ENCODE results near the gene AKAP8L.
"Not testable (repeated sequence)": the region's sequence is repeated elsewhere in the genome, so short reads cannot be mapped to it uniquely, and the experiment has no call there.

Gene AKAP8L

DNA sequence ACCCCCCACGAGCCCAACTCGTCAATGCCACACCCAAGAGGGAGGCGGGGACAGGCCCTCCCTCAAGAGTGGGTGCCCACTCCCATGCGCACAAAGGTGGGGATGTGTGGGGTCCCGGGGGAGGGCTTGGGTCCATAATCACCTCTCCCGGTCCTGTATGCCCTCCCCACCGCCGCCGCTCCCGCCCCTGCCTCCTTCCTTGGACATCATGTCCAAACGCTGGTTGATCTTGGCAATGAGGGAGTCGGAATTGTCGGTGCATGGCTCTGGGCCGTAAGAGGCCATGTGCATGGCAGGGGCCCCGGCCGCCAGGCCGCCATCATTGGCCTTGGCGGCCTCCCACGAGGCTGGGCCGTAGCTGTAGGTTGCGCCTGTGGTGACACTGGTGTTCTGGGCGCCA is 45.1 kb downstream of the AKAP8L start:
- Histone ChIP-seq H3K27ac (ENCODE audit: low read depth, low read length) (no peak overlapping the region), H3K36me3 (ENCODE audit: control insufficient read depth, insufficient read depth, low read length) (peaks cover 52% of the 10 kb centered on the region), H3K9me3 (ENCODE audit: control insufficient read depth, insufficient read depth, low read length) (no peaks in the 10 kb centered on the region), H3K4me3 (ENCODE audit: low read depth, low read length) (no peak overlapping the region), H3K9ac (ENCODE audit: low read depth, low read length) (no peak overlapping the region), H3K4me1 (ENCODE audit: control insufficient read depth, insufficient read depth, low read length) (no peaks in the 10 kb centered on the region), H3K27me3 (ENCODE audit: control insufficient read depth, insufficient read depth, low read length) (no peaks in the 10 kb centered on the region)

DNA sequence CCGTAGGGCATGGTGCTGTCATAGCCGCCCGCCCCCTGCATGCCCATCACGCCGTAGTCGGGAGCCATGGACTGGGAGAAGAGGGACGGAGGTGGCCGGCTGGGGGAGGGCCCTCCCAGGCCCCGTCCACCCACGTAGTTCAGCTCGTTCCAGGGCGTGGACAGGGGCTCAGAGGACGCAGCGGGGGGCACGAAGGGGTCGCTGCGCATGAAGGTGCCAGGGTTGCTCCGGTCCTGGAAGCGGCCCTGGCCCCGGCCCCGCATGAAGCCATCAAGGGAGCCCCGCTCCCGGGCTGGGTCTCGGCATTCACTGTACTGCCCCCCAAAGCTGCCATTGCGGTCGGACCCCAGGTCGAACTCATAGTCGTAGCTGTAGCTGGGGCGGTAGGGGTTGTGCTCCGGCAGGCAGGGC is 45.9 kb downstream of the AKAP8L start:
- H3K9ac ChIP-seq (ENCODE audit: low read depth, low read length), result no peak overlapping the region
- peaks cover 59% of the 10 kb centered on the region for H3K36me3 ChIP-seq (ENCODE audit: control insufficient read depth, insufficient read depth, low read length)
- no peak overlapping the region for H3K27ac ChIP-seq (ENCODE audit: low read depth, low read length)
- no peak overlapping the region for H3K4me3 ChIP-seq (ENCODE audit: low read depth, low read length)
- H3K9me3 ChIP-seq (ENCODE audit: control insufficient read depth, insufficient read depth, low read length), result no peaks in the 10 kb centered on the region
- no peaks in the 10 kb centered on the region for H3K4me1 ChIP-seq (ENCODE audit: control insufficient read depth, insufficient read depth, low read length)
- no peaks in the 10 kb centered on the region for H3K27me3 ChIP-seq (ENCODE audit: control insufficient read depth, insufficient read depth, low read length)

GRCh38 chr19:15372470-15372869 is 46.3 kb downstream of the AKAP8L start:
- H3K27me3 ChIP-seq (ENCODE audit: control insufficient read depth, insufficient read depth, low read length), result no peaks in the 10 kb centered on the region
- no peak overlapping the region for H3K27ac ChIP-seq (ENCODE audit: low read depth, low read length)
- no peaks in the 10 kb centered on the region for H3K4me1 ChIP-seq (ENCODE audit: control insufficient read depth, insufficient read depth, low read length)
- peaks cover 63% of the 10 kb centered on the region for H3K36me3 ChIP-seq (ENCODE audit: control insufficient read depth, insufficient read depth, low read length)
- no peak overlapping the region for H3K9ac ChIP-seq (ENCODE audit: low read depth, low read length)
- H3K9me3 ChIP-seq (ENCODE audit: control insufficient read depth, insufficient read depth, low read length), result no peaks in the 10 kb centered on the region
- H3K4me3 ChIP-seq (ENCODE audit: low read depth, low read length), result no peak overlapping the region

- no peak overlapping the region for H3K9ac ChIP-seq (ENCODE audit: low read depth, low read length)
- no peaks in the 10 kb centered on the region for H3K9me3 ChIP-seq (ENCODE audit: control insufficient read depth, insufficient read depth, low read length)
- no peak overlapping the region for H3K4me3 ChIP-seq (ENCODE audit: low read depth, low read length)
- no peaks in the 10 kb centered on the region for H3K4me1 ChIP-seq (ENCODE audit: control insufficient read depth, insufficient read depth, low read length)
- no peak overlapping the region for H3K27ac ChIP-seq (ENCODE audit: low read depth, low read length)
- peaks cover 69% of the 10 kb centered on the region for H3K36me3 ChIP-seq (ENCODE audit: control insufficient read depth, insufficient read depth, low read length)
- no peaks in the 10 kb centered on the region for H3K27me3 ChIP-seq (ENCODE audit: control insufficient read depth, insufficient read depth, low read length)
Observed at GRCh38 chr19:15371786-15372380, 46.9 kb downstream of the AKAP8L start.

GRCh38 chr19:15371119-15371518 is 47.7 kb downstream of the AKAP8L start:
- Histone ChIP-seq H3K4me1 (ENCODE audit: control insufficient read depth, insufficient read depth, low read length) (no peaks in the 10 kb centered on the region), H3K4me3 (ENCODE audit: low read depth, low read length) (no peak overlapping the region), H3K36me3 (ENCODE audit: control insufficient read depth, insufficient read depth, low read length) (peaks cover 75% of the 10 kb centered on the region), H3K27me3 (ENCODE audit: control insufficient read depth, insufficient read depth, low read length) (no peaks in the 10 kb centered on the region), H3K9ac (ENCODE audit: low read depth, low read length) (no peak overlapping the region), H3K27ac (ENCODE audit: low read depth, low read length) (no peak overlapping the region), H3K9me3 (ENCODE audit: control insufficient read depth, insufficient read depth, low read length) (no peaks in the 10 kb centered on the region)

DNA sequence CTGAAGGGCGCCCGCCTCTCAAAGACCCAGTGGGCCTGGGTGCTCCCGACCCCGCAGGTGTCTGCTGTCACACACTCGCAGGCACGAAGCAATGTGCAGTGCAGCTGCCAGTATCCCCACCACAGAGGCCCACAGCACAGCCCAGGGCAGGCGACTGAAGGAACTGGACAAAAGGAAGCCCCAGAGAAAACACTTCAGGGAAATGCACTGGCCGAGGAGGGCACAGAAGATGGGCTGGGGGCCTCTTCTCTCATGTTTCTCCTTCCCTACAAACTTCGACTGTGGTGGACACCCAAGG is 49.2 kb downstream of the AKAP8L start:
- Histone ChIP-seq H3K9ac (ENCODE audit: low read depth, low read length) (no peak overlapping the region), H3K4me3 (ENCODE audit: low read depth, low read length) (no peak overlapping the region), H3K27ac (ENCODE audit: low read depth, low read length) (no peak overlapping the region), H3K36me3 (ENCODE audit: control insufficient read depth, insufficient read depth, low read length) (peaks cover 90% of the 10 kb centered on the region), H3K4me1 (ENCODE audit: control insufficient read depth, insufficient read depth, low read length) (no peaks in the 10 kb centered on the region), H3K9me3 (ENCODE audit: control insufficient read depth, insufficient read depth, low read length) (no peaks in the 10 kb centered on the region), H3K27me3 (ENCODE audit: control insufficient read depth, insufficient read depth, low read length) (no peaks in the 10 kb centered on the region)

- no peak overlapping the region for H3K27ac ChIP-seq (ENCODE audit: low read depth, low read length)
- no peaks in the 10 kb centered on the region for H3K9me3 ChIP-seq (ENCODE audit: control insufficient read depth, insufficient read depth, low read length)
- H3K9ac ChIP-seq (ENCODE audit: low read depth, low read length), result no peak overlapping the region
- H3K36me3 ChIP-seq (ENCODE audit: control insufficient read depth, insufficient read depth, low read length), result peaks cover 91% of the 10 kb centered on the region
- no peaks in the 10 kb centered on the region for H3K4me1 ChIP-seq (ENCODE audit: control insufficient read depth, insufficient read depth, low read length)
- H3K4me3 ChIP-seq (ENCODE audit: low read depth, low read length), result no peak overlapping the region
- H3K27me3 ChIP-seq (ENCODE audit: control insufficient read depth, insufficient read depth, low read length), result no peaks in the 10 kb centered on the region
Observed at GRCh38 chr19:15368798-15369593, 49.8 kb downstream of the AKAP8L start.

DNA sequence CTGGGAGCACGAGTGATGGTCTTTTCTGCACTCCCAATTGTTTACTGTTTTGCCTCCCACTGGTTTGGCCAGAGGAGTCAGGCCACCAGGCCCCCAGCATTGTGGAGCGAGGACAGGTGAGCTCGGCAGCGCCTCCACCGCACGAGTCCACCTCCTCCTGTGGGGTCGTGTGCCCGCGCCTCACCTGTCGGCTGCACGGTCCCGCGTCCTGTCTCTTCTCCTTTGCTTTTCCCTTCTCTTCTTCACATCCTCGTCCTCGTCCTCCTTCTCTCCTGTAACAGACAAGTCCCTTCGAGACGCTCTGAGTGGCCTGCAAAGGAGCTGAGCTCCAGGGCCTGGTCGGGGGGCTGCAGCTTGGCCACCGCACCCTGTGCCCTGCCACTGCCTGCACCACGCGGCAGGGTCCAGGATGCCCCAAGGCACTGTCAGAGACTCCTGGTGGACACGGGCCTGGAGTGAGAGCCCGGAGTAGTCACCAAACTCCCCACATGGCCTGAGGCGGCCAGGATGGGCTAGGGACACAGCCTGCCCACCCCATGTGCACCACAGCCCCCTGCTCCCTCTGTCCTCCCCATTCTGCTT is 50.6 kb downstream of the AKAP8L start:
- Histone ChIP-seq H3K27me3 (ENCODE audit: control insufficient read depth, insufficient read depth, low read length) (no peaks in the 10 kb centered on the region), H3K9me3 (ENCODE audit: control insufficient read depth, insufficient read depth, low read length) (no peaks in the 10 kb centered on the region), H3K4me1 (ENCODE audit: control insufficient read depth, insufficient read depth, low read length) (no peaks in the 10 kb centered on the region), H3K36me3 (ENCODE audit: control insufficient read depth, insufficient read depth, low read length) (peaks cover 85% of the 10 kb centered on the region), H3K27ac (ENCODE audit: low read depth, low read length) (no peak overlapping the region), H3K9ac (ENCODE audit: low read depth, low read length) (no peak overlapping the region), H3K4me3 (ENCODE audit: low read depth, low read length) (no peak overlapping the region)

- Histone ChIP-seq H3K36me3 (ENCODE audit: control insufficient read depth, insufficient read depth, low read length) (peaks cover 78% of the 10 kb centered on the region), H3K4me3 (ENCODE audit: low read depth, low read length) (no peak overlapping the region), H3K9ac (ENCODE audit: low read depth, low read length) (no peak overlapping the region), H3K27me3 (ENCODE audit: control insufficient read depth, insufficient read depth, low read length) (no peaks in the 10 kb centered on the region), H3K4me1 (ENCODE audit: control insufficient read depth, insufficient read depth, low read length) (no peaks in the 10 kb centered on the region), H3K9me3 (ENCODE audit: control insufficient read depth, insufficient read depth, low read length) (no peaks in the 10 kb centered on the region), H3K27ac (ENCODE audit: low read depth, low read length) (no peak overlapping the region)
Observed at GRCh38 chr19:15367439-15367838, 51.3 kb downstream of the AKAP8L start.

GRCh38 chr19:15365264-15365663 is 53.5 kb downstream of the AKAP8L start:
- no peak overlapping the region for H3K9ac ChIP-seq (ENCODE audit: low read depth, low read length)
- H3K4me1 ChIP-seq (ENCODE audit: control insufficient read depth, insufficient read depth, low read length), result no peaks in the 10 kb centered on the region
- peaks cover 74% of the 10 kb centered on the region for H3K36me3 ChIP-seq (ENCODE audit: control insufficient read depth, insufficient read depth, low read length)
- H3K27me3 ChIP-seq (ENCODE audit: control insufficient read depth, insufficient read depth, low read length), result no peaks in the 10 kb centered on the region
- no peak overlapping the region for H3K27ac ChIP-seq (ENCODE audit: low read depth, low read length)
- peaks cover 3% of the 10 kb centered on the region; the same call in 1 of the 2 replicates for H3K9me3 ChIP-seq (ENCODE audit: control insufficient read depth, insufficient read depth, low read length)
- H3K4me3 ChIP-seq (ENCODE audit: low read depth, low read length), result no peak overlapping the region

GRCh38 chr19:15363791-15364190 is 55.0 kb downstream of the AKAP8L start:
- not testable (repeated sequence) for H3K9me3 ChIP-seq (ENCODE audit: control insufficient read depth, insufficient read depth, low read length); H3K9ac ChIP-seq (ENCODE audit: low read depth, low read length); H3K4me3 ChIP-seq (ENCODE audit: low read depth, low read length); H3K27me3 ChIP-seq (ENCODE audit: control insufficient read depth, insufficient read depth, low read length); H3K27ac ChIP-seq (ENCODE audit: low read depth, low read length); H3K4me1 ChIP-seq (ENCODE audit: control insufficient read depth, insufficient read depth, low read length)
- peaks cover 72% of the 10 kb centered on the region for H3K36me3 ChIP-seq (ENCODE audit: control insufficient read depth, insufficient read depth, low read length)
